GM18858 (cell line): ENCODE measurements around the gene FOXF2.
"Not testable (repeated sequence)": the region's sequence is repeated elsewhere in the genome, so short reads cannot be mapped to it uniquely, and the experiment has no call there.

Experiments
- ATAC-seq: cut with Tn5 transposase; IDR thresholded peaks from one replicate; pipeline ENCODE4 v1.9.1; 2021; ENCODE audit not compliant: unreplicated experiment

The FOXF2 gene

GRCh38 chr6:1389369-1390132 is at the start of gene FOXF2:
Gene FOXF2, plus strand, starts transcription at chr6:1389576. Its CDS starts 372 bp downstream, at chr6:1389948.
- no peak for ATAC-seq

- no peak for ATAC-seq
Measured at GRCh38 chr6:1346101-1346500, 43.3 kb upstream of the FOXF2 start.

GRCh38 chr6:1346558-1347091 is 42.8 kb upstream of the FOXF2 start:
- ATAC-seq = no peak

DNA sequence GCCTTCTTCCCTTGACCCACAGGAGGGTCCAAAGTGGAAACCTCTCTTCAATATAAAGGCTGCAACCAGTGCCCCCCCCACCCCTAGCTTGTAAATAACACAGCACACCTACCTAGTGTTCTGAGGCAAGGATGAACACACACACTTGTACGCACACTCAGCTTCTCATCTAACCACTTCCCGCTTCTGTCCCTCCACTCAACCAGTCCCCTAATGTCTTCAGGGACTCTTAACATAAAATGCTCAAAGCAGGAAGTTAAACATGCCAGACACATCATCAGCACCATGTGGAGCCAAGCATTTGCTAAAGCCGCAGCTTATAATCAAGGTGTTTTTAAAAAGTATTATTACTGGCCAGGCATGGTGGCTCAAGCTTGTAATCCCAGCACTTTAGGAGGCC is 42.2 kb upstream of the FOXF2 start:
- ATAC-seq = no peak

GRCh38 chr6:1348675-1349074 is 40.7 kb upstream of the FOXF2 start:
- no peak for ATAC-seq

- no peak for ATAC-seq
Measured at GRCh38 chr6:1349655-1350054, 39.7 kb upstream of the FOXF2 start.

DNA sequence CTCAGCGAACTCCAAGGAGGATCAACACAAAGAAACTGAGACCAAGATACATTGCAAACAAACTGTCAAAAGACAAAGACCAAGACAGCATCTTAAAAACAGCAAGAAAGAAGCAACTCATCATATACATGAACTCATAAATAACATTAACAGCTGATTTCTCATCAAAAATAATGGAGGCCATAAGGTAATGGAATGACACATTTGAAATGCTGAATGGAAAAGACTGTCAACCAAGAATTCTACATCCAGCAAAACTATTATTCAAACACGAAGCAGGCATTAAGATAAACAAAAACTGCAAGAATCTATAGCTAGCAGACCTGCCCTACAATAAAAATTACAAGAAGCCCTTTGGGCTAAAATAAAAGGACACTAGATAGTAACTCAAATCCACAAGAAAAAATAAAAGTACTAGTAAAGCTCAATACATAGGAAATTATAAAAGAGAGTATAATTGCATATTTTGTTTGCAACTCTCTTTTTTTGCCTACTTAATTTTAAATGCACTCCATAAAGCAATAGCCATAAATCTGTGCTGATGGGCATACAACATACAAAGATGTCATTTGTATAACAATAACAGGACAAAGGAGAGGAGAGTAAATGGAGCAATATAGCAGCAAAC is 37.9 kb upstream of the FOXF2 start:
- ATAC-seq = no peak

DNA sequence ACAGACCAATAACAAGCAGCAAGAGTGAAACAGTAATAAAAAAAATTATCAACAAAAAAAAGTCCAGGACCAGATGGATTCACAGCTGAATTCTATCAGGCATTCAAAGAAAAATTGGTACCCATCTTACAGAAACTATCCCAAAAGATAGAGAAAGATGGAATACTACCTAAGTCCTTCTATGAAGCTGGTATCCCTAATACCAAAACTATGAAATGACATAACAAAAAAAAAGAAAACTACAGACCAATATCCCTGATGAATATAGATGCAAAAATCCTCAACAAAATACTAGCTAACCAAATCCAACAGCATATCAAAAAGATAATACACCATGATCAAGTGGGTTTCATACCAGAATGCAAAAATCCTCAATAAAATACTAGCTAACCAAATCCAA is 34.3 kb upstream of the FOXF2 start:
- ATAC-seq = not testable (repeated sequence)

DNA sequence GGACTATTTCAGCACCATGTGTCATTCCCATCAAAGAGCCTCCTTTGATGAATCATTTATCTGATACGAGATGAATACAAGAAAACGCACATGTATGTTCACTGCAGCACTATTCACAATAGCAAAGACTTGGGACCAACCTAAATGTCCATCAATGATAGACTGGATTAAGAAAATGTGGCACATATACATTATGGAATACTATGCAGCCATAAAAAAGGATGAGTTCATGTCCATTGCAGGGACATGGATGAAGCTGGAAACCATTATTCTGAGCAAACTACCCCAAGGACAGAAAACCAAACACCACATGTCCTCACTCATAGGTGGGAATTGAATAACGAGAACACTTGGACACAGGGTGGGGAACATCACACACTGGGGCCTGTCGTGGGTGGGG is 27.7 kb upstream of the FOXF2 start:
- ATAC-seq = not testable (repeated sequence)

DNA sequence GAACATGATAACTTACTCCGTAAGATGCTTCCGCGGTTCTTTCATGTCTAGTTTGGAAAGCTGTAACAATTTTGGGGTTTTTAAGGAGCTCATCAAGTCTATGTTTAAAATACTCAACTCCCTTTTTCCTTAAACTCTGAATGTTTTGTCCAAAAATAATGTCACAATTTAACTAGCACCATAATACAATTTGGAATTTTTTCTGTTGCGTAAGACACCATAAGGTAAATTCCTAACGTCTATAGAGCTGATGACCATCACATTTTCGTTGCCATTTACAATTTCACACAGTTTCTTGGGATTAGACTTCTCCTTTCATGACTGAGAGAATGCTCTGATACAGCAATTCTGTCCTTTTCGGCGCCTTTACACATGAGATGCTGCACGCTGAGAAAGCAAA is 26.7 kb upstream of the FOXF2 start:
- no peak for ATAC-seq

GRCh38 chr6:1363298-1363697 is 26.1 kb upstream of the FOXF2 start:
- ATAC-seq = no peak

- no peak for ATAC-seq
Measured at GRCh38 chr6:1363729-1364572, 25.4 kb upstream of the FOXF2 start.

- ATAC-seq = no peak
Measured at GRCh38 chr6:1364791-1365190, 24.6 kb upstream of the FOXF2 start.

- ATAC-seq = no peak
Measured at GRCh38 chr6:1365686-1366085, 23.7 kb upstream of the FOXF2 start.

- ATAC-seq = no peak
Measured at GRCh38 chr6:1367771-1368170, 21.6 kb upstream of the FOXF2 start.

GRCh38 chr6:1368940-1369339 is 20.4 kb upstream of the FOXF2 start:
- ATAC-seq = no peak

- ATAC-seq = not testable (repeated sequence)
Measured at GRCh38 chr6:1369695-1370094, 19.7 kb upstream of the FOXF2 start.

GRCh38 chr6:1371933-1372332 is 17.4 kb upstream of the FOXF2 start:
- no peak for ATAC-seq

DNA sequence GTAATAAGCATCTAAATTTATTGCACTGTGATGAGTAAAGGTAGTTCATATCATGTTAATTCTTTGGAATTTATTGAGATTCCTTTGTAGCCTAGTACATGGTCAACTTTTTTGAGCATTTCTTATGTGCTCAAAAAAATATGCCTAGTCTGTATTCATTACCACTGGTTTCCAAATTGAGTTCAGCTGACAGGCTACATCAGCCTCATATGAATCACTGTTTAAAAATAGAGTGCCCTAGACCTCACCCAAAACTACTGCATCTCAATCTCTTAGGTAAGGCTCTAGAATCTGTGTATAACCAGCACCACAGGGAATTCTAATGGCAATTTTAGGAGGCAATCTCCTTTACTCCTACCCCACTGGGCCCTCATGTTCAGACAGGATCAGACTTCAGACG is 16.7 kb upstream of the FOXF2 start:
- no peak for ATAC-seq

- no peak for ATAC-seq
Measured at GRCh38 chr6:1376653-1377052, 12.7 kb upstream of the FOXF2 start.

GRCh38 chr6:1377526-1377925 is 11.8 kb upstream of the FOXF2 start:
- ATAC-seq = no peak
